Thoracic aorta (tissue), 2 donors: Measurements from ENCODE around the gene MICAL3. TPM values are rescaled to one million over a fixed set of nuclear protein-coding genes. Genes with fewer than 3 reads are reported as not detected.
"Not testable (repeated sequence)": the region's sequence is repeated elsewhere in the genome, so short reads cannot be mapped to it uniquely, and the experiment has no call there.

Experiments used
- ATAC-seq: fragments of 150-250 bp; one replicate; pipeline ENCODE4 v1.8.0; 2017; ENCODE audit warnings: low read depth; ENCODE audit not compliant: insufficient number of reproducible peaks, low FRiP score
- DNase-seq: peaks from one replicate; pipeline ENCODE4 v3.0.0-alpha.2; 2020; ENCODE audit warnings: low spot score
- H3K27ac ChIP-seq, 2 donors: fragments of 200-600 bp; sonication (generic); 1 replicate in 1 of 2; 2 replicates in 1 of 2; pipeline ENCODE4 v1.5.1; 2016; ENCODE audit warnings: mild to moderate bottlenecking in 2 of 2, moderate library complexity in 2 of 2
- H3K27me3 ChIP-seq: fragments of 200-600 bp; sonication (generic); replicated peaks from 2 replicates; pipeline ENCODE4 v1.6.0; 2016; ENCODE audit warnings: mild to moderate bottlenecking; ENCODE audit not compliant: insufficient read depth
- H3K36me3 ChIP-seq: fragments of 200-600 bp; sonication (generic); one replicate; pipeline ENCODE4 v1.5.1; 2016
- H3K4me1 ChIP-seq, 2 donors: fragments of 200-600 bp; sonication (generic); 1 replicate in 1 of 2; 2 replicates in 1 of 2; pipeline versions ENCODE4 v1.5.1 to v1.6.0; 2016; ENCODE audit warnings: low read depth in 2 of 2, mild to moderate bottlenecking in 1 of 2; ENCODE audit not compliant: control insufficient read depth in 1 of 2
- H3K4me3 ChIP-seq: fragments of 200-600 bp; sonication (generic); 2 replicates; pipeline ENCODE4 v1.5.1; 2016; ENCODE audit warnings: mild to moderate bottlenecking
- H3K9me3 ChIP-seq: fragments of 200-600 bp; sonication (generic); 2 replicates; pipeline ENCODE4 v1.5.1; 2016
- CTCF ChIP-seq: fragments of 200-600 bp; sonication (generic); IDR thresholded peaks from one replicate; pipeline ENCODE4 v1.5.1; 2019; ENCODE audit warnings: antibody characterized with exemption
- total RNA-seq, 2 donors: library from RNA; depleted of rRNA; stranded (reverse); fragments of >200 nt; gene quantifications; one replicate each; pipeline versions ENCODE4 v1.1.0 to v1.2.3, GENCODE V29; 2016

The MICAL3 gene
- total RNA-seq, 2 donors from 2014 or later: 45.2 to 78.0 TPM

GRCh38 chr22:18005201-18005926 lies 19.0 kb downstream of the MICAL3 start:
- H3K36me3 ChIP-seq: no peaks in the 10 kb centered on the region
- DNase-seq (no peak), ATAC-seq (no peak)
- H3K9me3 ChIP-seq: no peaks in the 10 kb centered on the region
- no peaks in the 10 kb centered on the region for H3K27me3 ChIP-seq
- H3K4me1 ChIP-seq: peaks cover 0 to under 1% of the 10 kb centered on the region in 2 donors
- no peak for TF ChIP-seq CTCF
- no peak overlapping the region for H3K4me3 ChIP-seq
- H3K27ac ChIP-seq: no peak overlapping the region

DNA sequence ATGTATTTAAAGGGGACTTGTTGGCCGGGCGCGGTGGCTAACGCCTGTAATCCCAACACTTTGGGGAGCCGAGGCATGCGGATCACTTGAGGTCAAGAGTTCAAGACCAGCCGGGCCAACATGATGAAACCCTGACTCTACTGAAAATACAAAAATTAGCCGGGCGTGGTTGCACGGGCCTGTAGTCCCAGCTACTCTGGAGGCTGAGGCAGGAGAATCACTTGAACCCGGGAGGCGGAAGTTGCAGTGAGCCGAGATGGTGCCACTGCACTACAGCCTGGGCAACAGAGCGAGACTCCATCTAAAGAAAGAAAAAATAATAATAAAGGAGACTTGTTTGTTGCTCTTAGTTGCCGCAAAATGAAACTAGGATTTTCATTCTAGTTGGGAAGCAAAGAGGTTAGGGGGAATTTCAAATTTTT lies 22.5 kb downstream of the MICAL3 start:
- H3K9me3 ChIP-seq, DNase-seq, ATAC-seq, H3K36me3 ChIP-seq, H3K27me3 ChIP-seq: not testable (repeated sequence)
- Histone ChIP-seq H3K4me3 (peak overlapping the region; percentile 92), H3K27ac (peak overlapping the region; percentile 85 to 96), H3K4me1 (peaks cover 6 to 19% of the 10 kb centered on the region in 2 donors)

DNA sequence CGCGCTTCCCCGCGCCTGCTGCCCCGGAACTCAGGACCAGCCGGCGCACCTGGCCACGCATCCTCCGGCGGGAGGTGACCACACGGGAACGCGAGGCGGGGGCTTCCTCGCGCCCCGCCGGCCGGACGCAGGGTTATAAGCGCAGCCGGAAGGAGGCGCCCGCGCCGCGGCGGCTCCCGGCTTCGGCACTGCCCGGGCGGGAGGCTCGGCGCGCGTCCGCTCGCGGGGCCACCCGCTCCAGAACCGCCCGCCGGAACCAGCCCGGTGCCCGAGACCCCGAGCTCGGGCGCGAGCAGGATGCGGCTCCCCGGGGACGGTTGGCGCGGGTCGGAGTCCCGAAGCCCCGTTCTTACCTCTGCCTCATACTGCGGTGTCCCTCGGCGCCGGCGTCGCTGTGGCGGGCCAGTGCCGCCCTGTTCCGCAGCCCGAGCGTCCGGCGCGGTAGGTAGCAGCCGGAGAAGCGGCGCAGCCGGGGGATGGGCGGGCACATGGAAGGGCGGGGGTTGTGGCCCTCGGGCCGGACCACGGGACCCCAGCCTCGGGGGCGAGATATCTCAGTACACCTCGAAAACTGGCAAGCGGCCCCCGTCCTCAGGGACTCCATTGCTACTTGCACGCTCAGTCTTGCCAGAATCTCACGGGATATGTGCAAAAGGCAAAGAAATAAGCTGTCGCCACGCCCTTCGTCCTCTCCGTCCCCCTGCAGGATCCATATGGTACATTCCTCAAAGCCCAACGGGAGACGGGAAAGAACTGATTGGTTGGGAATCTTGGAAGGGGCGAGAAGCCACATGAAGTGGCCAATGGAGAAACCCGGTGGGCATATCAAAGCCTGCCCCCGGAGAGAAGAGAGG lies 23.1 kb downstream of the MICAL3 start:
- H3K4me3 ChIP-seq: peak overlapping the region; percentile 92
- H3K27ac ChIP-seq: peak overlapping the region; percentile 85 to 96
- ATAC-seq: peak; percentile 98
- peak; percentile 65 for DNase-seq
- peak; percentile 28 for TF ChIP-seq CTCF
- no peaks in the 10 kb centered on the region for H3K36me3 ChIP-seq
- no peaks in the 10 kb centered on the region for H3K9me3 ChIP-seq
- peaks cover 6 to 19% of the 10 kb centered on the region in 2 donors for H3K4me1 ChIP-seq
- no peaks in the 10 kb centered on the region for H3K27me3 ChIP-seq

DNA sequence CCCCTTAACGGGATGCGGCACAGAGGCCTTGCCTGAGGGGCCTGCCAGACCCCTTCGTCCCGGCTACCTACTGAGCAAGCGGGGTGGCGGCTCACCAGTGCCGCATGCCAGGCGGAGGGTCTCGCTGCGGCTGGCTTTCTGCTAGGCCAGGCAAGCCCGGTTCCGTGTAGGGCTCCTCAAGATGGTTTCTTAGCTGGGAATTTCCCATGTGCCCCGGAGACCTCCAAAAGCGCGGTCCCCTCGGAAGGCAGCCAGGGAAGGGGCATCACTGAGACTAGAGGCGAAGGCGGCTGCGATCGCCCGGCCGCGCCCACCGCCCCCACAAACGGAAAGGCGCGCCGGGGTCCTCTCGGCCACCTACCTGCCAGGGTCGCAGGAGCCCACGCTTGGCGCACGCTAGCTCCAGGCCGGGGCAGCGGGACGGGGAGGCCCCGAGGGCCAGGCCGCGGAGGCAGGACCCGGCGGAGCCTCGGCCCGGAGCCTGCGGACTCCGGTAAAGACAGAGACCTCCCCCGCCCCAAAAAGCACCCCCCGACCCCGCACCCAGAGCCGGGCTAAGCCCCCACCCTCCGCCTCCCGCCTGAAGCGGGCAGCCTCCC lies 23.8 kb downstream of the MICAL3 start:
- peak overlapping the region; percentile 92 for H3K4me3 ChIP-seq
- H3K36me3 ChIP-seq: no peaks in the 10 kb centered on the region
- peak overlapping the region; percentile 85 to 96 for H3K27ac ChIP-seq
- H3K4me1 ChIP-seq: peaks cover 6 to 19% of the 10 kb centered on the region in 2 donors
- TF ChIP-seq CTCF: no peak
- ATAC-seq (no peak), DNase-seq (no peak)
- H3K9me3 ChIP-seq: no peaks in the 10 kb centered on the region
- no peaks in the 10 kb centered on the region for H3K27me3 ChIP-seq

GRCh38 chr22:17999851-18000250 lies 24.5 kb downstream of the MICAL3 start:
- ATAC-seq (no peak), DNase-seq (no peak)
- Histone ChIP-seq H3K27me3 (no peaks in the 10 kb centered on the region), H3K4me1 (peaks cover 6 to 20% of the 10 kb centered on the region in 2 donors), H3K4me3 (peak overlapping the region; percentile 92), H3K9me3 (no peaks in the 10 kb centered on the region), H3K27ac (no peak overlapping the region), H3K36me3 (no peaks in the 10 kb centered on the region)
- TF ChIP-seq CTCF: no peak
